SK-N-DZ (cell line): ENCODE data around the gene ATXN3L.

Source experiments
- DNase-seq: peaks from one replicate; pipeline ENCODE4 v3.0.0-alpha.2; 2015; ENCODE audit warnings: low spot score

Gene ATXN3L

DNA sequence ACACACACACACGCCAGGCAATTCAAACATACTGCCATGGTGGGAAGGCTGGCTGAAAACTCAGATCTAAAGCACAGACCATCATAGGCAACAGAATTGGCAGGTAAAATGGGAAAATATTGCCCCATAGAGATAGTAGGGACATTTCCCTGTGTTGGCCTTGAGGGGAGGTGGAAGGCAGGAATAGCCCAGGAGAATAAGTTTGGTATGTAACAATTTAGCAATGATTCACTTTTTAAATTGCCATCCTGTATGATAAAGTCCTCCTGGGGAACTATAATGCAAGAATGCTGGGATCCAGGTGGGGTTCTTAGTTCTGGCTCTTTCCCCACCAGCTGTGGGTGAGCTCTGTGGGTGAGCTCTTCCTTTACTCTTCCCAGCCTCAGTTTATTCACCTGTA is 51.0 kb downstream of the ATXN3L start:
- no peak for DNase-seq
